Measurements from ENCODE around the gene MTHFD1L.

Gene MTHFD1L

DNA sequence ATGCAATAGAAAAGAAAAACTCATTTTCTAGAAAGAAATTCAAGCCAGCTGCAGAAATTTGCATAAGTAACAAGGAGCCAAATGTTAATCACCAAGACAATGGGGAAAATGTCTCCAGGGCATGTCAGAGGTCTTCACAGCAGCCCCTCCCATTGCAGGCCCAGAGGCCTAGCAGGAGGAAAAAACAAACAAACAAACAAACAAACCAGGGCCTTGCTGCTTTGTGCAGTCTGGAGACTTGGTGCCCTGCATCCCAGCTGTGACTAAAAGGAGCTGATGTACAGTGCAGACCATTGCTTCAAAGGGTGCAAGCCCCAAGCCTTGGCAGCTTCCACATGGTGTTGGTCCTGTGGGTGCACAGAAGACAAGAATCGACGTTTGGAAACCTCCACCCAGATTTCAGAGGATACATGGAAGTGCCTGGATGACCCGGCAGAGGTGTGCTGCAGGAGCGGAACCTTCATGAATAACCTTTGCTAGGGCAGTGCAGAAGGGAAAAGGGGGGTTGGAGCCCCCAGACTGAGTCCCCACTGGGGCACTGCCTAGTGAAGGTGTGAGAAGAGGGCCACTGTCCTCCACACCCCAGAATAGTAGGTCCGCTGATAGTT lies 263.4 kb downstream of the MTHFD1L start:
- no peak for DNase-seq

DNA sequence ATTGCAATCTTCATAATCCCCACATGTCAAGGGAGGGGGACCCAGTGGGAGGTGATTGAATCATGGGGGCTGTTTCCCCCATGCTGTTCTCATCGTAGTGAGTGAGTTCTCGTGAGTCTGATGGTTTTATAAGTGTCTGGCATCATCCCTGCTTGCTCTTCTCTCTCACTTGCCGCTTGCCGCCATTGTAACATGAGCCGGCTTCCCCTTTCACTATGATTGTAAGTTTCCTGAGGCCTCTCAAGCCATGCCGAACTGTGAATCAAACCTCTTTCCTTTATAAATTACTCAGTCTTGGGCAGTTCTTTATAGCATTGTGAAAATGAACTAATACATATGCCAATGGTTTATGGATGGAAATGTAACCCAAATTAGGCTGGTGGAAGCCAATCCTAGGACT lies 264.8 kb downstream of the MTHFD1L start:
- DNase-seq, result no peak

DNA sequence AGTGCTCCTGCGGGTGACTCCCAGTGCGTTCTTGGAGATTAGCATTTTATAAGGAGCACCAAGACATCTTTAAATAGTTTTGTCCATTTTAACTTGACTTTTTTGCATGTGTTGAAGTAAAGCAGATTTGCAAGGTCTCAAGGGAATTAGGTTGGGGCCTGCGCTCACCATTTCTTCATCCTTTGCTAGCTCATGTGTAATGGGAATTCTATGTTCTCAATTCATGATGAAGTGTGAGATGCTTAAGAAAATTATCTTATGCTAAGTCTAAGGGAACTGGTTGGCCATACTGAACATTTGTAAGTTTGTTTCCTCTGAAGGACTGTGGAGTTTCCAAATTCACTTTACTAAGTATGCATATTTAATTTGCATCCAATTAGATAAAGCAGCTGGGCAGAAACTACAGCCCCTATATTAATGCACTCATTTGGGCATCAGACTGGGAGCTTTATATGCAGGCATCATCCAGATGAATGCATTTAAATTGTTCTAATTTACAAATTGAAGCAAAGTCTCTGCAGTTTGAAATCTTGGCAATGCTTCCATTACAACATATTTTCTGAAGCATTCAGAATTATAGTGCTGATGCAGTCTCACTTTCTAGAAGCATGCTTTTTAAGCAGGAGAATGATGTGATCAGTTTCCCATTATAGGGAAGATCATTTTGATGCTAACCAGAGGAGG lies 266.0 kb downstream of the MTHFD1L start:
- DNase-seq, result no peak

DNA sequence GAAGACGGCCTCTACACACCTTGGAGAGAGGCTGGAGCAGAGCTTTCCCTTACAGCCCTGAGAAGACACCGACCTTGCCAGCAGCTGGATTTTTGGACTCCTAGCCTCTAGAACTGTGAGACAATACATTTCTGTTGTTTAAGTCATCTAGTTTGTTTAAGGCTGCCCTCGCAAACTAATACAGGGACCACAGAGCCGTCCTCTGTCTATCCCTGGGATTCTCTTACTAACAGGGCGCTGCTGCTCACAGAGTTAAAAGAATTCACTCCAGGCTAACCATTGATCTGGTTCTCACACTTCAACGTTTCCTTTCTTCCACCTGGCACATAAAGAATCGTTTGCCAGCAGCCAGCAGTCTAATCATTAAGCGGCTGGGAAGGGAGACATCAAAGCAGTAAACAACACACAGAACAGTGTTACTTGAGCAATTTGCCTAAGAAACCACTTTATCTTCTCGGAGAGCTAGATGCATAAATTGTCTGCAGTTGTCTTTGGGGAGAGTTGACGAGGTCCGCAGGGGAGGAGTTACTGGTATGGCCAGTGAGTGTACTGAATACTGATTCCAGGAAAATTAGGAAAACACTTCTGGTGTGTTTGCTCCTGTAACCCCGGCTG lies 270.7 kb downstream of the MTHFD1L start:
- no peak for DNase-seq

DNA sequence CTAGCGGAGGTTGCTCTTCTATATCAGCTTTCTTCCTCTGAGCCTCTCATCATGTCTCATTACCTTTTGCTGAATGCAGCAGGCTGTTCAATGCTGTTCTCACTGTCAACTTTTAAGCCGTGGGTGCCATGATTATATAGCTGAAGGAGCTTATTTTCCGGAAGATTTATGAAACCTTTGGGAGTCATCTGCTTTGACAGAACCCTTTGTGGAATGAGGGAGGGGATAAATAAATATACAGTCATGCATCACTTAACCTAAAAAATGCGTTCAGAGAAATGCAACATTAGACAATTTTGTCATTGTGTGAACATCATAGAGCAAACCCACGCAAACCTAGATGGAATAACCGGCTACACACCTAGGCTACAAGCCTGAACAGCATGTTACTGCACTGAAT lies 272.0 kb downstream of the MTHFD1L start:
- DNase-seq, result no peak

DNA sequence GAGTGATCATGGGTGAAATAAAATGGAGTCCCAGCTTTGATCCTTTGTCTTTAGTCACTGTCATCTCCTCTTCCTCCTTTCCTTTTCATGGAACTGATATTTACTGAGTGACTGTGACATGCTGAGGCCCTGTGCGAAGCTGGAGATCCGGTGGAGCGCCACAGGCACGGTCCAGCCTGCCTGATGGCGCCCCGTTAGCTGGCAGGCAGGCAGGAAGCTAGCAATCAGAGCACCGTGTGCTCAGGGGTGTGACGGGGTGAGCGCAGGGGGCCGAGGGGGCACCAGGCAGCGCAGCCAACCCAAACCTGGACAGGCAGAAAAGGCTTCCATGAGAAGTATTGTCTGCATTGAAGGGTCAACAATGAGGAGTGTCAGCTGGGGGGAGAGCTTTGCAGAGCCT lies 274.0 kb downstream of the MTHFD1L start:
- DNase-seq, result no peak

DNA sequence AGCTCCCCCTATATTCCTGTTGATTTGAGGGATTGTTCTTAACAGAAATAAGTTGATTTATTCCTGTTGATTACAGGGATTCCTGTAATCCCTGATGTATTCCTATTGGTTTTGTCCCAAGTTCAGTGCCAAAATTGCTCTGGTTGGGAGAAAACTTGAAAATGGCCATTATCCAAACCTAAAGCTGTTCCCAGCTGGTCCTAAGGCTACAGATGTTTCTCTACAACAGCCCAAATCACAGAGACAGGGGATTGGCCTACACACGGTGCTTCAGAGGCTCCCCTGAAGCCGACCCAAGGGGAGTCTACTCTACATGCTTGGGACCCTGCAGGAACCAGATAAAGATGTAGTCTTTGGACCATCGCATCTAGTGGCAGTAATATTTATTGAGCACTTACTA lies 275.3 kb downstream of the MTHFD1L start:
- no peak for DNase-seq

DNA sequence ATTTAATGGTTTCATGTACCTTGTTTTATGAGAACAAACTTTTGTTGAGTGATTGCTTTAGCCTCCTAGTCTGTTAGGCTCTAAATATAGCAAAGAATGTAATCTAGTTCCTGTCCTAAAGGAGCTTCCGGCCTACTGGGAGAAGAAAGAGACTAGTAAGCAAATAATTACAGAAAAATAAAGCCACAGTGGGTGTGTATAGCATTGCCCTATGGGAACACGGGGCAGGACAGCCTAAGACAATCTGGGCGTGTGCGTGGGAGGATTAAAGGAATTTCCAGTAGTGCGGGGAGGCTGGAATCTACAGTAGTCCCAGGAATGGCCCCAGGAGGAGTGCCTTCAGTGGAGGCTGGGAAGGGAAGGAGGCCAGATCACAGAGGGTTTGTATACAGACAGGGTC lies 276.2 kb downstream of the MTHFD1L start:
- no peak for DNase-seq

DNA sequence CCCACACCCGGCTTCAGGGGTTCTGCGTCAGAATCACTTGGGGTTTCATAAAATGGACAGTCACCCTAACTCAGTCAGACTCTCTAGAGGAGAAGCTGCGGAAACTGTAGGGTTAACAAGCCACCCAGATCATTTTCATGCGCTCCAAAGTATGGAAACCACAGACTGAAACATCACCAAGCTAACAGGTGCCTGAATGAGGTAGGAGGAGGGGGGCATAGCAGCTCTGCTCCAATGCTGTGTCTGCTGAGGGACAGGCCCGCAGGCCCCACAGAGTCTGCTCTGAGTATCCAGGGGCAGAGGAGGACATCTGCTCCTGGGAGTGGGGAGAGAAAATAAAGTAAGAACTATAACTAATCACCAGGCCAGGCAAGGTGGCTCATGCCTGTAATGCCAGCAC lies 277.2 kb downstream of the MTHFD1L start:
- DNase-seq, result no peak

DNA sequence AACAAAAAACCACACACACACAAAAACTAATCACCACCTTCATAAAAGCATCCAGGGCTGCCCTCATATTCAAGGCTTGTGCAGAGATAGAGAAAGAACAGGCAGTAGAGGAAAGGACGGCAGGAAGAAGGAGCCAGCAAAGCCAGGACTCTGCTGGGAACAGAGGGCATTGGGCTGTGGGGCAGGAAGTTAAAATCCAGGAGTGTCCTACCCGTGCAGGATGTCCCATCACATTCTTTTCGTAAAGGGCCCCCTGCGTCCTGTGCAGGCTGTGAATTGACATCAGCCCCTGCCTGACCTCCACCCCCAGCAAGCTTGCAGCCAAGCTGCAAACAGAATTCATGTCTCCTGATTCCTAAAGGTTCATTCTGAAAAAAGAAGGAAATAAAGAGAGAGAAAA lies 277.8 kb downstream of the MTHFD1L start:
- DNase-seq, result no peak

DNA sequence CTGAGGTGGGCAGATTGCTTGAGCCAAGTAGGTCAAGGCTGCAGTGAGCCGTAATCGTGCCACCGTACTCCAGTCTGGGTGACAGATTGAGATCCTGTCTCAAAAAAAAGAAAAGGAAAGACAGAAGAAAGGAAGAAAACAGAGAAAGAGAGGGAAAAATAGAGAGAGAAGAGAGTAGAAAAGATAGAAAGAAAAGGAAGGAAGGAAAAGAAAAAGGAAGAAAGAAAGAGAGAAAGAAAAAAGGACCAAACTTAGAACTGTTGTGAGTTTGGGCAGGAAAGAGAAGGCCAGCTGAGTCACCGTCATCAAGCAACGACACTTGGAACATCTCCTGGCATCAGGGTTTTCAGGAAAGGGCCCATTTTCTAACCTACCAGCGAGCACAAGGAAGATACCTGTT lies 278.3 kb downstream of the MTHFD1L start:
- no peak for DNase-seq

DNA sequence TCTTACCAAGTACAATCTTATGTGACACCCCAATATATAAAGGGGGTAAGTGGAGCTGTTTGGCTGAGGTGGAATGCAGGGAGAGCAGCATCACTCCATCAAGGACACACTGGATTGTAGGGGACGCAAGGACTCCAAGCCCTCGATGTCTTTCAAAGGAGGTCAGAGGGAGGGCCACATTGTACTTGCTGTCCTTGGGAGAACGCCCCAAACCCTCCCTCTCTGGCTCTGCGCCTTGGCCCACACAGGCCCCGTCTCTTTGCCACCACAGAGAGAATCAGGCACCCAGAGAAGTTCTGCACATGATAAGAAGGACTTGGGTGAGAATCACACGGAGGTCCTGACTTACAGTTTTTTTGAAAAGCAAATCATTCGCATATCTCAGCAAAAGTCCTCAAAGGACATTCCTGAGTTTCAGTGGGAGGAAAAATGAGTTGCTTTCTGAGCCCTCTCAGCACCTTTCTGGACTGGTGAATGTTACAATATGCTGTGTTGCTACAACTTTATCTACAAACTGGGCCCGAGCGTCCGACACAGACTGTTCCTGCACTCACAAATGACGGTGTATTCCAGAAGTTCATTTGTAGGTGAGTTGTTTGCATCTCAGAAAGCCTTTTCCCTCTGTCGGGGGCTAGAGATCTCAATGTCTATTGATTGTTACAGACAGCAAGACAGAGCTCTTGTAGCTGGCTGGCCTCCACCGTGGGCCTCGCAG lies 281.8 kb downstream of the MTHFD1L start:
- no peak for DNase-seq

DNA sequence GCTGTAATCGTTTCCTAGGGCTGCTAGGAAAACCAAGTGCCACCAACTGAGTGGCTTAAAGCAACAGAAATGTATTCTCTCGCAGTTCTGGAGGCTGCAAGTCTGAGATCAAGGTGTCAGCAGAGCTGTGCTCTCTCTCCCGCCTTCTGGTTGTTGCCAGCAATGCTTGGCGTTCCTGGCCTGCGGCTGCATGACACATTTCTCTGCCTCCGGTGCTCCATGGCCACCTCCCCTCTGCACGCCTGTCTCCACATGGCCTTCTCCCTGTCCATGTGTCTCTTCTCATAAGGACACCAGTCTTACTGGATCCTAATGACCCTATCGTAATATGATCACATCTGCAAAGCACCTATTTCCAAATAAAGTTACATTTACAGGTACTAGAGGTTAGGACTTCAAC lies 282.6 kb downstream of the MTHFD1L start:
- no peak for DNase-seq

DNA sequence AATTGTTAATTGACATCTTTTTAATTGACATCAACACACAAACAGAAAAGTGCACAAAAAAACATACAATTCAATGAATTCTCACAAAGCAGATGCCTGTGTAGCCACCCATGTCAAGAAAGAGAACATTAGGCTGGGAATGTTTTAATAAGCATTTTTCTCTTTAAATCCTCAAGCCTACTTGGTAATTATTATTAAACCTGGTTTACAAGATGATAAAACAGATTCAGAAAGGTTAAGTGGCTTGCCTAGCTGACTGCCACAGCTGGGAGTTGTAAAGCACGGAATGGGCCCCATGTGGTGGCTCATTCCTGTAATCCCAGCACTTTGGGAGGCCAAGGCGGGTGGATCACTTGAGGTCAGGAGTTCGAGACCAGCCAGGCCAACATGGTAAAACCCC lies 284.3 kb downstream of the MTHFD1L start:
- DNase-seq, result no peak
